ENCODE data around the gene SRR. TPM values are rescaled to one million over a fixed set of nuclear protein-coding genes. Genes with fewer than 3 reads are reported as not detected.
"Not testable (repeated sequence)": the region's sequence is repeated elsewhere in the genome, so short reads cannot be mapped to it uniquely, and the experiment has no call there.

Gene SRR, protein sequence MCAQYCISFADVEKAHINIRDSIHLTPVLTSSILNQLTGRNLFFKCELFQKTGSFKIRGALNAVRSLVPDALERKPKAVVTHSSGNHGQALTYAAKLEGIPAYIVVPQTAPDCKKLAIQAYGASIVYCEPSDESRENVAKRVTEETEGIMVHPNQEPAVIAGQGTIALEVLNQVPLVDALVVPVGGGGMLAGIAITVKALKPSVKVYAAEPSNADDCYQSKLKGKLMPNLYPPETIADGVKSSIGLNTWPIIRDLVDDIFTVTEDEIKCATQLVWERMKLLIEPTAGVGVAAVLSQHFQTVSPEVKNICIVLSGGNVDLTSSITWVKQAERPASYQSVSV
- total RNA-seq, result 19.2 TPM

DNA sequence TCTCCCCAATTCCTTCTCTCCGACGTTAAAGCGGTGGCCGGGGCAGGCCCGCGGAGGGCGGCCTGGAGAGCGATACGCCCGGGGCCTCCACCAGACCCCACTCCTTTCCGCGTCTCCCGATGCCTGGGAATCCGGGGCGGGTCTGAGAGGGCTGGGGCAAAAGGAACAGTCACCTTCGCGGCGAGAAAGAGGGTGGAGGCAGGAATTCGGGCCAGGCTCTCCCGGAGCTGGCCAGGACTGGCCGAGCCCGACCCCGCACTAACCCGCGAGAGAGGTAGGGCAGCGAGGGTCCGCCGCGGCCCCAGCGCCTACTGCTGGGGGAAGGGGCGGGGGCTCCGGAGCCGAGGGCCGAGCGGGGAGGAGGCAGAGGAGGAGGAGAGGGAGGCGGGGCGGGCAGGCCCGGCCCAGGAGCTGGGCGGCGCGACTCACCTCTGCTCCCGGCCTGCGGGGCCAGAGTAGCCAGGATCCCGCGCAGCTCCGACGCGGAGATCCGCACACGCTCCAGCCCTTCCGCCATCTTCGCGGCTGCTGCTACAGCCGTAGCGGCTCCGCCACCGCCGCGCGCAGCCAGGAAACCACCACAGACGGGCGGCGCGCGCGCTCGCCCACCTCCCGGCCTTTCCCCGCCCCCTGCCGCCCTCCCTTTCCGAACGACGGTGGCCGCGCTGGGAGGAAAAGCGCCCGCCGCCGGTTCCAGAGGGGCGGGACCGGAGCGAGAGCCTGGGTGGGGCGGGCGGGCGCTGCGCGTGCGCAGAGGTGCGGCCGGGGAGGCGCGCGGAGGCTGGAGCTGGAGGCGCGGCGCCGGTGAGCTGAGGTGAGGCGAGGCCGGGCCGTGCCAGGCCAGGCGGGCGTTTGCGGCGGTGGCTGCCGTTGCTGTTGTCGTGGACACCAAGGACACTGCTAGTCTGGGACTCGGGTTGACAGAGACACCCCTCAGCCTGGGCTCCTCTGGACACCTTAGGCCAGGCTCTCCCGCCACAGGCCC is at the start of gene SRR, which contains the start of gene SMG6:
TSS of gene SRR (plus strand) at position 747 of the 985 bp plus-strand sequence. CDS start 11,611 bp downstream, outside the sequence.
TSS of gene SMG6 (minus strand) at position 582 of the 985 bp plus-strand sequence. CDS start at position 517, 65 bp downstream.
- DNase-seq, result peak; percentile 97

- DNase-seq, result not testable (repeated sequence)
Observed at GRCh38 chr17:2258830-2259229, 44.9 kb upstream of the SRR start.

- peak; percentile 32 for DNase-seq
Observed at GRCh38 chr17:2259769-2260536, 43.8 kb upstream of the SRR start.

DNA sequence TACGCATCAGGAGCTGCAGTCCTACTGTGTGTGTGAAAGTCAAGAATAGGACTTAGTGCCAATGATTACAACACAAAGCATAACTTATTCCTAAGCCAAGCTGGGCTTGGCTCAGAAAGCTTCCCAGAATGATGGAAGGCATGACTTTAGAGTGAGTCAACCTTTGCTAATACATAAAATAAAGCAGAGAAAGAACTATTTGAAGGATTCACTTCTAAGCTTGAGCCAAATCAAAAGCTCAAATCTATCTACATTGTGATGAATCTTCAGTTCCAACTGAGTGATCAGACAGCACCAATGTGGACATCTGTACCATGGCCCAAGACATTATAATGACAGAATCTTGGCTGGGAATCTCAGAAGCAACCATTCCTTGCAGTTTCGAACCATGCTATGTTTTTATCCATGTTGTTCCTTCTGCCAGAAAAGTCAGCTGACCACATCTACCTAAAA is 41.6 kb upstream of the SRR start:
- DNase-seq, result no peak

DNA sequence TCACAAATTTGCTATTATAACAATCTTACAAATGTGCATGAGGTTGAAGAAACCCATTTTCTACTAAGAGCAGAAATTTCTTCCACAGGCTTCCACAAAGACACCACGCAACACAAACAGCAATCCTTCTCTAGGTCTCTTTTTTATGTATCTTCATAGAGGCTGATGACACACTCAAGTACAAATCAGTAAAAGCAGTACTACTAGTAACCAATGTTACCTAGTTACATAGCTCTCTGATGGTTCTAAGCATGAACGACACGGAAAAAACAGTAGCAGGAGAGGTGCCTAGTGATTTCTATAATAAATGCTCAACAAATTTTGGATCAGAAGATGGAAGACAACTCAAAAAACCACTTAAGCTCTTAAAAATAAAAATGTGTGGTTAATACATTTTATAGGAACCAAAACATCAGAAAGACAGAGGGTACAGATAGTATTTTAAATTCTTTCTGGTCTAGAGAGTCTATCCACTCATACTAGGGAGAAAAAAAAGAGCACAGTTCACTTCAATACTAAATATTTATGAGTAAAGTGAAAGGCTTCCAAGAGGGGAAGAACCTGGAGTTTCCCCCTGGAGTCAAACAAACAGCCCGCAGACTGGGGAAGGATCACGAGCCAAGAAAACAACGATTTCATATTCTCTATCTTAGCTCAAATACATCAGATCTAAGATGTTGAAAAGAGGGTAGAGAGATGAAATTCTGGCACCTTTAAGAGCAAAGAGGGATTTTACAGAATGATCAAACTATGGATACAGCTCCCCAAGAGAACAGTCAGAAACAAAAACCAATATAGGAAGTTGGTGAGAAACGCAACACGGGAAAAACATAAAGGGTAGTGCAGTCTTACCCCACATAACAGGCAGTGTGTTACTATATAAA is 40.3 kb upstream of the SRR start:
- peak; percentile 49 for DNase-seq

GRCh38 chr17:2264067-2264860 is 39.5 kb upstream of the SRR start:
- DNase-seq, result peak; percentile 89

DNA sequence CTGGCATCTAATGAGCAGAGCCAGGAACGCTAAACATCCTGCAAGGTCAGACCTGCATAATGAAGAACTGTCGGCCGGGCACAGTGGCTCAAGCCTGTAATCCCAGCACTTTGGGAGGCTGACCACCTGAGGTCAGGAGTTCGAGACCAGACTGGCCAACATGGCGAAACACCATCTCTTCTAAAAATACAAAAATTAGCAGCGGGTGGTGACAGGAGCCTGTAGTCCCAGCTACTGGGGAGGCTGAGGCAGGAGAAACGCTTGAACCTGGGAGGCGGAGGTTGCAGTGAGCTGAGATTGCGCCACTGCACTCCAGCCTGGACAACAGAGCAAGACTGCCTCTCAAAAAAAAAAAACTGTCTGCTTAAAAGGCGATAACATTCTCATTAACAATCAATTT is 38.6 kb upstream of the SRR start:
- DNase-seq, result not testable (repeated sequence)

DNA sequence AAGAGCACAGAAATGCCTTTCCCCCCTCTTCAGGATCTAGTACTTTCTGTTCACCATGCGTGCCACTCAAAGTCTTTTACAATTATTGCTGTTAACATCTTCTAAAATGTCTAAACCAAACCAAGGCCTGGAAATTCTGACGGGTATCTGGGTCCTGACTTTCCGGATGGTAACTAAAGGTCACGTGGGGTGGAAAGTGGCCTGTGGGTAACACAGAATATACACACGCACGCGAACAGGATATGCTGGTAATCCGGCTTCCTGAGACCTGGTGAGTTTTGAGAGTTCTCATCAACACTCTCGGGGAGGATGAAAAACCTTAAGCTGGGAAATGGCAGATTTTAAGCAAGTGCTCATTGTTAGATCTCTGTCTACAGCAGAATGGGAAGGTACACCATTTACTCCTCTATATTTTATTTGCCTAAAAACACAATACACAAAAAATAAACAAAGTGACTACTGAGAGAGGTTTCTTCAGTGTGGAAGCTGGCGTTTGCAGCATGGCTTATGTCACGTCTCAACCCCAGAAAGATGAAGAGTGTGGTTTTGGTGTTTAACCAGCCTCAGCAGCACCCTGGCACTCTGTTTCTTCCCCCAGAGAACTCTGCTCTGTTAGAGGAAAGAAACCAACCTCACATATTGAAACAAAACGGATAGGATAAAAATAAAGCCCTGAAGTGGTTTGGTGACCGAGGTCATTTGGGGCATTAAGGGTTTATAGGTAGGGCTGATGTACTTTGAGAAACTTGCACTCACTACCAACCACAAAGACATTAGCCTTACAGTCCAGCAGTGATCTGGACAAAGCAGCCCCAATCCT is 37.5 kb upstream of the SRR start:
- no peak for DNase-seq

DNA sequence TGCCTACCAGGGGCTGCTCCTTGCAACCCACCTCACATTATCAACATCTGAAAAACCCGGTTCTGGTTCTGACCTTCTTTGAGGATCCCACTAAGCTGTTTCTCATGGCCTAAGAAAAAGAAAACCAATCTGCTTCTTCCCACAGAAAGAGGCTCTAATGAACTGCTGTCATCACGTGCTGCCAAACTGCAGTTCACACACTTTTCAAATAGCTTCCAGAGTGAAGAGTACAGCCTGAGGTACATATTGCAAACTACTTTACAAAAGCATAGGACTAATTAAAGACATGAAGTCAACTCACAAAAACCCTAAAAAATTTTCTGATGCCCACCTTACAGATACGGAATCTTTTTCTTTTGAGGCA is 36.9 kb upstream of the SRR start:
- DNase-seq, result no peak

DNA sequence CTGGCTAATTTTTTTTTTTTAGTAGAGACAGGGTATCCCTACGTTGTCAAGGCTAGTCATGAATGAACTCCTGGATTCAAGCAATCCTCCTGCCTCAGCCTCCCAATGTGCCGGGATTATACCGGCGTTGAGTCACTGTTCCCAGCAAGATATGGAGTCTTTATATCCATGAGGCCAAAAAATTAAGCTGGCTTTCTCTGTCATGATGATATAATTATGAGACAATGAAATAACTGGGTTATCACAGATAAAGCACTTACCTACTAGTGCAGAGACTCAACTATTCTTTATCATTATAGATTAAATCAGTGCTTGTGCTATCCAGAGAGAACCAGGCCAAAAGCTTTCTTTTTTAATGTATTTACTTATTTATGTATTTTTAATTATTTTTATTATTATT is 36.4 kb upstream of the SRR start:
- DNase-seq, result no peak

DNA sequence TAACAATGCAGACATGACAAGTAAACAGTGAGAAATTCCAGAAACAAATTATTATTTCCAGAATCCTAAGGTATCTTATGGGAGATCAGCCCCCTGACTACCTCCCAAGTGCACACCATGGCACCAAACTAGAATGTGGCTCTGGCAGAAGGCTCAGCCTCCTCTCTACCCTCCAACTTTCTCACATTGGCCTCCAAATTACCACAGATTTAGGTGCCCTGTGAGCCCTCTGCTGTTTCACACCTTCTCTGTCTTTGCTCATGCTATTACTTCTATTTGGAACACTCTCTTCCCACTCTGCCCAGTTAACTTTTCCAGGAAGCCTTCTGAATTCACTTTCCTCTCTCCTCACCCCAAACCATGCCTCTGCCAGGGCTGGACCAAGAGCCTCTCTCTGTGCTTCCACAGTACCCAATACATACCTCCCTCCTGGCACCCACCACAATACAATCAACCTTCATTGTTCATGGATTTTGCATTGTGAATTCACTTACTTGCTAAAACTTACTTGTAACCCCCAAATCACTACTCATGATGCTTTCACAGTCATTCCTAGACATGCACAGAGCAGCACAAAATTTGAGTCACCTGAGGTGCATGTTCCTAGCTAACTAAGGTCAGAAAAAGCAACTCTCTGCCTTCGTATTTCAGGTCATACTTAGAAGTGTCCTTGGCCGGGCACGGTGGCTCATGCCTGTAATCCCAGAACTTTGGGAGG is 31.6 kb upstream of the SRR start:
- no peak for DNase-seq

DNA sequence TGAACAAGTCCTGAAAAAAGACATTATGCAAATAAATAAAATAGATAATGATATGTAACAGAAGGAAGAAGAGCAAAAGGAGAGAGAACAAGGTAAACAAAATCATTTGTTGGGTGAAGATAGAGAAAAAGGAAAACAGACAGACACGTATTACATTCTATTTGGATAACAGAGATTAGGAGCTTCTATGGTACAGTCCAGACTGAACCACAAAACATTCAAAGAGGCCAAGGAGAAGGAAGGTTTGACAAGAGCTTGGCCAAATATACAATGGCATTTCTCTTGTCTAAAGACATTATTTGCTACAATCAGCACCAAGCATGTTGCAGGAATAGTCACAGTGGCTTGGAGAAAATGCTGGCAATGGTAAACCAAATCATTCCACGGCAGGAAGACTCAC is 29.3 kb upstream of the SRR start:
- DNase-seq, result no peak

DNA sequence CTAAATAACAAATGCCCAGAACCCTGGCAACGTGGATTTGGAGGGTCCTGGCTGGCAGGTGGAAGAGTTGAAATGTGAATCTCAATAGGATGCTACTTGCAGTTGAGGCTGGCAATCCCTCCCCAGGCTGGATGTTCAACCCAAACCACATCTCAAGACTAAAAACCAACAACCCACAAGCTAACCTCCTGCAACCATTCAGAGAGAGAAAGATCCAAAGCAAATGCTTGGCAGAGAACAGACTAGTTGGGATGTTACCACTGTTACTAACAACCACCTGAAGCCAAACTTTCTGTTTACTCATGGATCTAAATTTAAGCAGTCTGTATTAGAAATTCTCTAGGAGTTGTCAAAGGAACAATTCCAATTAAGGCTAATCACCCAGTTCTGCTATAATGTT is 28.0 kb upstream of the SRR start:
- no peak for DNase-seq

DNA sequence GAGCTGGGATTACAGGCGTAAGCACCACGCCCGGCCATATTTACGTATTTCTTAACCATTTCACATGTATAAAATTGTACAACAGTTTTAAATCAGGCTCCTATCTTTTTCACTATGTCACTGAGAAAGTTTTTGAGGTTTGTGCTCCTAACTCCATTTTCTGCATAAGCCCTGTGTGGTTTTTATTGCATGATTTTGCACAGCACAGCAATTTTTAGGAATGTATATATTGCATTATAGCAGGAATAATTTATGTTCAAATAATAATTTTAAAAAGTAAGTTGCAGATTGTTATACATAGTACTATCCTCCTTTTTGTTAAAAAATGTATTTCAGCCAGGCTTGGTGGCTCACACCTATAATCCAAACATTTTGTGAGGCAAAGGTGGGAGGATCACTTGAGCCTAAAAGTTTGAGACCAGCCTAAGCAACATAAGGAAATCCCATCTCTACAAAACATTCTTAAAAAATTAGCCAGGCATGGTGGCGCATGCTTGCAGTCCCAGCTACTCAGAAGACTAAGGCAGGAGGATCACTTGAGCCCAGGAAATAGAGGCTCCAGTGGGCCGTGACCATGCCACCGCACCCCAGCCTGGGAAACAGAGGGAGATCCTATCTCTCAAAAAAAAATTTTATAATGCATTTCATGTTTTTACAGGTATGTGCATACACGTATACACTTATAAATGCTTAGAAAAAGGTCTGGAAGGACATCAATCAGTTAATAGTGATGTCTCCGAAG is 26.1 kb upstream of the SRR start:
- no peak for DNase-seq

DNA sequence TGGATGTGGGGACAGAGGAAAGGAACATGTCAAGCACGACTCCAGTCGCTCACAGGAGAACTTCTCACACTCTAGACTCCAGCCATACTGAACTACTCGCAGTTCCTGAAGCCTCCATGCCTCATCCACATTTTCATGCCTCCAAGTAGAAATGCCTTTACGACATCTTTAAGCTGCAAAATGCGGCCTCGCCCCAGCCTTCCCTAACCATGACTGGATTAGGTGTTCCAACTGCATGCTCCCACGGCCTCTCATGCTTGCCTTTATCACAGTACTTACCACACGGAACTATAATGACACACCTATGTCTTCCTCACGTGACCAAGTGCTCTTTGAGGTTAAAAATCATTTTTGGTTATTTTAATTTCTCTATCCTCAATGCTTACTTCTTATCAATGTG is 24.0 kb upstream of the SRR start:
- no peak for DNase-seq

GRCh38 chr17:2282297-2282873 is 21.4 kb upstream of the SRR start:
- DNase-seq, result peak; percentile 88

- DNase-seq, result no peak
Observed at GRCh38 chr17:2283302-2283701, 20.4 kb upstream of the SRR start.

Measured in tongue (tissue), 2 donors.